Measurements from ENCODE around the gene ROR2. TPM values are rescaled to one million over a fixed set of nuclear protein-coding genes. Genes with fewer than 3 reads are reported as not detected.

Gene ROR2
- total RNA-seq, 2 donors from 2014 or later = 0.21 to 0.68 TPM

GRCh38 chr9:91757782-91758181, 192.2 kb downstream of the ROR2 start:
- ATAC-seq (ENCODE audit: insufficient number of reproducible peaks, low FRiP score, low read depth) (no peak), DNase-seq (ENCODE audit: low spot score) (no peak)
- Histone ChIP-seq H3K27me3 (replicated peaks; ENCODE audit: insufficient read depth) (no peaks in the 10 kb centered on the region), H3K9me3 (no peaks in the 10 kb centered on the region), H3K36me3 (no peaks in the 10 kb centered on the region), H3K4me1 (ENCODE audit: control insufficient read depth in 1 of 2, low read depth in 2 of 2) (no peaks in the 10 kb centered on the region), H3K27ac (no peak overlapping the region), H3K4me3 (no peak overlapping the region)
- no peak for TF ChIP-seq CTCF (IDR thresholded peaks at IDR 0.05)

GRCh38 chr9:91756510-91756780, 193.6 kb downstream of the ROR2 start:
- Histone ChIP-seq H3K4me3 (no peak overlapping the region), H3K27ac (no peak overlapping the region), H3K27me3 (replicated peaks; ENCODE audit: insufficient read depth) (no peaks in the 10 kb centered on the region), H3K36me3 (no peaks in the 10 kb centered on the region), H3K9me3 (no peaks in the 10 kb centered on the region), H3K4me1 (ENCODE audit: control insufficient read depth in 1 of 2, low read depth in 2 of 2) (no peaks in the 10 kb centered on the region)
- no peak for TF ChIP-seq CTCF (IDR thresholded peaks at IDR 0.05)
- DNase-seq (ENCODE audit: low spot score) (no peak), ATAC-seq (ENCODE audit: insufficient number of reproducible peaks, low FRiP score, low read depth) (no peak)

GRCh38 chr9:91755761-91756509, 194.1 kb downstream of the ROR2 start:
- DNase-seq (ENCODE audit: low spot score) (no peak), ATAC-seq (ENCODE audit: insufficient number of reproducible peaks, low FRiP score, low read depth) (no peak)
- no peaks in the 10 kb centered on the region for H3K4me1 ChIP-seq (ENCODE audit: control insufficient read depth in 1 of 2, low read depth in 2 of 2)
- TF ChIP-seq CTCF (IDR thresholded peaks at IDR 0.05) = no peak
- H3K36me3 ChIP-seq = no peaks in the 10 kb centered on the region
- no peaks in the 10 kb centered on the region for H3K27me3 ChIP-seq (replicated peaks; ENCODE audit: insufficient read depth)
- H3K27ac ChIP-seq = no peak overlapping the region
- no peak overlapping the region for H3K4me3 ChIP-seq
- no peaks in the 10 kb centered on the region for H3K9me3 ChIP-seq

- TF ChIP-seq CTCF (IDR thresholded peaks at IDR 0.05) = no peak
- H3K27me3 ChIP-seq (replicated peaks; ENCODE audit: insufficient read depth) = no peaks in the 10 kb centered on the region
- no peaks in the 10 kb centered on the region for H3K36me3 ChIP-seq
- DNase-seq (ENCODE audit: low spot score) (no peak), ATAC-seq (ENCODE audit: insufficient number of reproducible peaks, low FRiP score, low read depth) (no peak)
- no peaks in the 10 kb centered on the region for H3K4me1 ChIP-seq (ENCODE audit: control insufficient read depth in 1 of 2, low read depth in 2 of 2)
- H3K27ac ChIP-seq = no peak overlapping the region
- no peaks in the 10 kb centered on the region for H3K9me3 ChIP-seq
- H3K4me3 ChIP-seq = no peak overlapping the region
Observed at GRCh38 chr9:91753711-91754110, 196.3 kb downstream of the ROR2 start.

GRCh38 chr9:91751922-91752321, 198.1 kb downstream of the ROR2 start:
- Histone ChIP-seq H3K36me3 (no peaks in the 10 kb centered on the region), H3K9me3 (no peaks in the 10 kb centered on the region), H3K4me1 (ENCODE audit: control insufficient read depth in 1 of 2, low read depth in 2 of 2) (no peaks in the 10 kb centered on the region), H3K27ac (no peak overlapping the region), H3K27me3 (replicated peaks; ENCODE audit: insufficient read depth) (no peaks in the 10 kb centered on the region), H3K4me3 (no peak overlapping the region)
- DNase-seq (ENCODE audit: low spot score) = no peak
- ATAC-seq (ENCODE audit: insufficient number of reproducible peaks, low FRiP score, low read depth) = no peak
- TF ChIP-seq CTCF (IDR thresholded peaks at IDR 0.05) = no peak

All from thoracic aorta (tissue), 2 donors.